Upper lobe of left lung (tissue), 6 donors: ENCODE data around the gene MAGI2. TPM values are rescaled to one million over a fixed set of nuclear protein-coding genes. Genes with fewer than 3 reads are reported as not detected.

ENCODE experiments used
- ATAC-seq, 2 donors: fragments of 200-7000 bp; cut with Tn5 transposase; one replicate each; pipeline ENCODE4 v1.9.1; 2022; ENCODE audit warnings: mild to moderate bottlenecking in 2 of 2, moderate library complexity in 2 of 2; ENCODE audit not compliant: low FRiP score in 2 of 2
- DNase-seq, 2 donors: peaks; one replicate each; pipeline ENCODE4 v3.0.0-alpha.2; 2019 to 2020
- H3K27ac ChIP-seq, 4 donors: fragments of 200-600 bp; sonication (generic); one replicate each; pipeline ENCODE4 v1.5.1; 2016 to 2019
- H3K27me3 ChIP-seq, 4 donors: fragments of 200-600 bp; sonication (generic); one replicate each; pipeline ENCODE4 v1.5.1; 2017 to 2019
- H3K36me3 ChIP-seq, 4 donors: fragments of 200-600 bp; sonication (generic); one replicate each; pipeline ENCODE4 v1.5.1; 2016 to 2019
- H3K4me1 ChIP-seq, 4 donors: fragments of 200-600 bp; sonication (generic); one replicate each; pipeline ENCODE4 v1.5.1; 2018 to 2019
- H3K4me3 ChIP-seq, 4 donors: fragments of 200-600 bp; sonication (generic); one replicate each; pipeline ENCODE4 v1.5.1; 2017 to 2019; ENCODE audit warnings: mild to moderate bottlenecking in 2 of 4, moderate library complexity in 1 of 4
- H3K9me3 ChIP-seq, 4 donors: fragments of 200-600 bp; sonication (generic); one replicate each; pipeline ENCODE4 v1.5.1; 2018 to 2019
- EP300 ChIP-seq, 4 donors: sonication (generic); formaldehyde crosslinking; IDR thresholded peaks; one replicate each; pipeline ENCODE4 v1.5.1; 2017; ENCODE audit warnings: antibody characterized with exemption in 4 of 4, control low read depth in 2 of 4
- POLR2A ChIP-seq, 4 donors: fragments of 450-650 bp; IDR thresholded peaks; one replicate each; pipeline ENCODE4 v1.5.1; 2016 to 2017; ENCODE audit warnings: antibody characterized with exemption in 4 of 4, mild to moderate bottlenecking in 2 of 4
- POLR2AphosphoS5 ChIP-seq, 2 donors: sonication (generic); formaldehyde crosslinking; IDR thresholded peaks; one replicate each; pipeline ENCODE4 v1.5.1; 2017; ENCODE audit warnings: antibody characterized with exemption in 2 of 2
- WGBS, 2 donors: methylation state at CpG; one replicate each; pipeline ENCODE4 v1.1.5; 2017 to 2018; 5-methylcytosine and 5-hydroxymethylcytosine counted together
- total RNA-seq, 6 donors: library from RNA; depleted of rRNA in 4 of 6; stranded (reverse); fragments of >200 nt in 4 of 6; gene quantifications; one replicate each; pipeline versions ENCODE4 v1.1.0 to v1.2.1, GENCODE V29; 2016 to 2021
- TF ChIP-seq, protein P1 (sequence below), 6 experiments: fragments of 450-650 bp in 4 of 6; fragments of 200-600 bp in 2 of 6; sonication (generic) in 2 of 6; IDR thresholded peaks; one replicate each; pipeline ENCODE4 v1.5.1; 2016 to 2019; ENCODE audit warnings: antibody characterized with exemption in 6 of 6
- donor health status: DM: no; HTN: no; CAD: no; lungs with moderate emphysema.
- donor health status: DM: no; HTN: yes; CAD: no; lungs with severe emphysema.

MAGI2 gene
- total RNA-seq, 6 donors from 2014 or later, result 7.9 to 84.9 (median 11.8) TPM

DNA sequence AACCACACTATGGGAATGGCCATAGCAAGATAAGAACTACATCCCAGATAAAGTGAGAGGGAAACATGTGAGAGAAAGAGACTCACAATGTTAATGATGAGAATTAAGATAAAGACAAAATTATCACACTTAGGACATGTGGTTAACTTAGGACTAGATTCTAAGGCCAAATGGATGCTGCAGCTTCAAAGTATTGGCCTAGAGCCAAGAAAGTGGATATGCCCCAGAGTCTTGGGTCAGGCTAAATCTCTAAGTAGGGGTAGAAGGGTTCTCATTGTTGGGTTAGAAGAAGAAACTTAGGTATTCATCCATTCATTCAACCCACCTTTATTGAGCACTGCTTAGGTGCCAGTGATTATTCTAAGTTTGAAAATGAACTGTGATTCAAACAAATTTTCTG is 836.9 kb downstream of the MAGI2 start:
- Histone ChIP-seq H3K27ac (no peak overlapping the region), H3K36me3 (no peaks in the 10 kb centered on the region), H3K9me3 (no peaks in the 10 kb centered on the region), H3K4me3 (no peak overlapping the region), H3K4me1 (no peaks in the 10 kb centered on the region), H3K27me3 (no peaks in the 10 kb centered on the region)
- TF ChIP-seq, protein P1, sequence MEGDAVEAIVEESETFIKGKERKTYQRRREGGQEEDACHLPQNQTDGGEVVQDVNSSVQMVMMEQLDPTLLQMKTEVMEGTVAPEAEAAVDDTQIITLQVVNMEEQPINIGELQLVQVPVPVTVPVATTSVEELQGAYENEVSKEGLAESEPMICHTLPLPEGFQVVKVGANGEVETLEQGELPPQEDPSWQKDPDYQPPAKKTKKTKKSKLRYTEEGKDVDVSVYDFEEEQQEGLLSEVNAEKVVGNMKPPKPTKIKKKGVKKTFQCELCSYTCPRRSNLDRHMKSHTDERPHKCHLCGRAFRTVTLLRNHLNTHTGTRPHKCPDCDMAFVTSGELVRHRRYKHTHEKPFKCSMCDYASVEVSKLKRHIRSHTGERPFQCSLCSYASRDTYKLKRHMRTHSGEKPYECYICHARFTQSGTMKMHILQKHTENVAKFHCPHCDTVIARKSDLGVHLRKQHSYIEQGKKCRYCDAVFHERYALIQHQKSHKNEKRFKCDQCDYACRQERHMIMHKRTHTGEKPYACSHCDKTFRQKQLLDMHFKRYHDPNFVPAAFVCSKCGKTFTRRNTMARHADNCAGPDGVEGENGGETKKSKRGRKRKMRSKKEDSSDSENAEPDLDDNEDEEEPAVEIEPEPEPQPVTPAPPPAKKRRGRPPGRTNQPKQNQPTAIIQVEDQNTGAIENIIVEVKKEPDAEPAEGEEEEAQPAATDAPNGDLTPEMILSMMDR (IDR thresholded peaks at IDR 0.05), result no peak
- TF ChIP-seq POLR2A (IDR thresholded peaks at IDR 0.05) (no peak), POLR2AphosphoS5 (IDR thresholded peaks at IDR 0.05) (no peak), EP300 (IDR thresholded peaks at IDR 0.05) (no peak)
- DNase-seq, result no peak
- ATAC-seq, result no peak

DNA sequence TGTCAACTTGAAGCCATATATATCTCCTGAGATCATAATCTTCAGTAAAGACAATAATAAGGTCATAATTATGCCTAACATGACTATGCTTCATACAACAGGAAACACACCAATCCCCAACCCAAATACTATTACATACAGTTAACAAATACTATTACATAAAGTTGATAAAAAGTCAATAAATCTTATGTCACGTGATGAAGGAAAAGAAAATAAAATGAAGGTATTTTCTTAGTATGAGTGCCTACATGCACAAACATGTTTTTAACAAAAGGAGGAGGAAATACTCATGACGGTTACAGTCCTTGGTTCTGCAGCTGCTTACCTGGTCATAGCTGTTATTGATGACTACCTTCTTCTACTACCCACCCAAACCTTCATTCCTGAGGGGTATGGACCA is 844.2 kb downstream of the MAGI2 start:
- Histone ChIP-seq H3K4me1 (no peaks in the 10 kb centered on the region), H3K36me3 (no peaks in the 10 kb centered on the region), H3K9me3 (no peaks in the 10 kb centered on the region), H3K27me3 (no peaks in the 10 kb centered on the region), H3K27ac (no peak overlapping the region), H3K4me3 (no peak overlapping the region)
- TF ChIP-seq POLR2A (IDR thresholded peaks at IDR 0.05), result no peak
- no peak for TF ChIP-seq POLR2AphosphoS5 (IDR thresholded peaks at IDR 0.05)
- no peak for TF ChIP-seq EP300 (IDR thresholded peaks at IDR 0.05)
- TF ChIP-seq, protein P1 (IDR thresholded peaks at IDR 0.05), result no peak
- ATAC-seq, result no peak
- 78 to 79% methylated on average over 2 of the region's 2 CpGs for WGBS, 2 donors
- no peak for DNase-seq

DNA sequence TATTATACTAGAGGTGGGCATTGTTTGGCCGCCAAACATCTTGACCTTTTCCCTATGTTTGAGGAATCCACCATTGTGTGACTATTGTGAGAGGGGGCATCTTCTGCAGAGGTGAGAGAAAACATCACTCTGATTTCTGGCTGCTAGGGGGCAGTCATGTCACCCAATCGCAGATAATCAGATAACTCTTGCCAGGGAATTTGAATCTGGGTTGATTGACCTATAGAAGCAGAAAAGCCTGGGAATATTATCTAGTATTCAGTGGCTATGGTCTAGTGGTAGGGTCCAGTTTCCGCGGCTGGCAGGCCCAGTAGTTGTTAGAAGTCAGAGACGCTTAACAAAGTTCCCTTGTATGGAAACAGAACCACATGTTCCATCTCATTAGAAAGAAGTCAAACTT is 846.4 kb downstream of the MAGI2 start:
- Histone ChIP-seq H3K36me3 (no peaks in the 10 kb centered on the region), H3K4me3 (no peak overlapping the region), H3K27ac (no peak overlapping the region), H3K4me1 (no peaks in the 10 kb centered on the region), H3K27me3 (no peaks in the 10 kb centered on the region), H3K9me3 (no peaks in the 10 kb centered on the region)
- whole genome bisulfite sequencing, 2 donors, result 76 to 77% methylated on average over 5 of the region's 5 CpGs
- DNase-seq (no peak), ATAC-seq (no peak)
- no peak for TF ChIP-seq EP300 (IDR thresholded peaks at IDR 0.05)
- TF ChIP-seq, protein P1 (IDR thresholded peaks at IDR 0.05), result no peak
- no peak for TF ChIP-seq POLR2AphosphoS5 (IDR thresholded peaks at IDR 0.05)
- TF ChIP-seq POLR2A (IDR thresholded peaks at IDR 0.05), result no peak

DNA sequence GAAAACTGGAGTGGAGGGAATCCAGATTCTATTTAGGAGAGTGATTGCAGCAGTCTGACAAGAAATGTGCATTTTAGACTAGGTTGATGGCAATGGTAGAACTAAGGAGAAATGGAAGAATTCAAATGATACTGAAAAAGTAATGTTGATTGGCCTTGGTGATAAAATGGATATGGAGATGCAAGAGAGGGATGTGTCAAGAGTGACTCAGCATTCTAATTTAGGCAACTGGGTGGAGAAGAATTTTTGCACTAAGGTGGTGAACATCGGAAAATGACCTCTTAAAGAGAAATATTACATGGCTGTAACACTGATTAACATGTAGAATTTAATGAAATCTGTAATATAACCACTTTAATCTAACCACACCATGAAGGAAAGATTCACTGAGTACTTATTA is 848.3 kb downstream of the MAGI2 start:
- WGBS, 2 donors, result 58 to 77% methylated on average over 1 of the region's 1 CpG
- H3K27ac ChIP-seq, result no peak overlapping the region

DNA sequence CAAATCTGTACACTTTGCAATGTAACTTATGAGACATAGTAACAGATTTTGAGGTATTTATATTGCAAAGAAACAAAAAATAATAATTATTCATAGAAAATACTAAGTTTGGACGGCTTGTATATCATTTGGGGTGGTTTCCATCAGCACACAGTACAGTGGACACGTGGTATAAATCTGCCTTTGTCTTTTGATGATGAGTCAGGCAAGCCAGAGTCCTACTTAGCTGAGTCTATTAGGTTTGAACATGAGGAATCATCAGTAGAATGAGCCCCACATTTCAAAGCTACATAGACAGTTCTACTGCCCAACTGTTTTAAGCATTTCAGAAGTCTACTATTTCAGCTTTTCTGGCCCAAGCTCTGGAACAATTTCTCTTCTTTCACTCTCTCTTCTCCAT is 851.7 kb downstream of the MAGI2 start:
- TF ChIP-seq EP300 (IDR thresholded peaks at IDR 0.05) (no peak), POLR2AphosphoS5 (IDR thresholded peaks at IDR 0.05) (no peak), POLR2A (IDR thresholded peaks at IDR 0.05) (no peak)
- TF ChIP-seq, protein P1 (IDR thresholded peaks at IDR 0.05), result no peak
- Histone ChIP-seq H3K27ac (no peak overlapping the region), H3K36me3 (no peaks in the 10 kb centered on the region), H3K27me3 (no peaks in the 10 kb centered on the region), H3K9me3 (no peaks in the 10 kb centered on the region), H3K4me1 (no peaks in the 10 kb centered on the region), H3K4me3 (no peak overlapping the region)
- DNase-seq, result no peak
- ATAC-seq, result no peak
- WGBS, 2 donors, result 79 to 80% methylated on average over 2 of the region's 2 CpGs

More for the DNA sequence above, 848.3 kb downstream of the MAGI2 start:
- Histone ChIP-seq H3K4me1 (no peaks in the 10 kb centered on the region), H3K27me3 (no peaks in the 10 kb centered on the region), H3K36me3 (no peaks in the 10 kb centered on the region), H3K9me3 (no peaks in the 10 kb centered on the region), H3K4me3 (no peak overlapping the region)
- DNase-seq (no peak), ATAC-seq (no peak)
- no peak for TF ChIP-seq POLR2AphosphoS5 (IDR thresholded peaks at IDR 0.05)
